Measurements from ENCODE around the gene DPP8.
"Not testable (repeated sequence)": the region's sequence is repeated elsewhere in the genome, so short reads cannot be mapped to it uniquely, and the experiment has no call there.

DPP8 gene

GRCh38 chr15:65410036-65410435 is 107.5 kb downstream of the DPP8 start:
- H3K27ac Mint-ChIP-seq: no peak overlapping the region
- H3K9me3 Mint-ChIP-seq: no peaks in the 10 kb centered on the region

GRCh38 chr15:65409036-65409631 is 108.4 kb downstream of the DPP8 start:
- Mint-ChIP-seq H3K27me3 (ENCODE audit: low read depth) (peaks cover 43% of the 10 kb centered on the region), H3K9me3 (no peaks in the 10 kb centered on the region), H3K4me3 (no peak overlapping the region), H3K27ac (no peak overlapping the region), H3K4me1 (ENCODE audit: low read depth) (peaks cover 1% of the 10 kb centered on the region), H3K36me3 (ENCODE audit: low read depth) (no peaks in the 10 kb centered on the region)

More at GRCh38 chr15:65410036-65410435, 107.5 kb downstream of the DPP8 start:
- Mint-ChIP-seq H3K4me3 (no peak overlapping the region), H3K4me1 (ENCODE audit: low read depth) (peaks cover 1% of the 10 kb centered on the region), H3K36me3 (ENCODE audit: low read depth) (no peaks in the 10 kb centered on the region), H3K27me3 (ENCODE audit: low read depth) (peaks cover 40% of the 10 kb centered on the region)

DNA sequence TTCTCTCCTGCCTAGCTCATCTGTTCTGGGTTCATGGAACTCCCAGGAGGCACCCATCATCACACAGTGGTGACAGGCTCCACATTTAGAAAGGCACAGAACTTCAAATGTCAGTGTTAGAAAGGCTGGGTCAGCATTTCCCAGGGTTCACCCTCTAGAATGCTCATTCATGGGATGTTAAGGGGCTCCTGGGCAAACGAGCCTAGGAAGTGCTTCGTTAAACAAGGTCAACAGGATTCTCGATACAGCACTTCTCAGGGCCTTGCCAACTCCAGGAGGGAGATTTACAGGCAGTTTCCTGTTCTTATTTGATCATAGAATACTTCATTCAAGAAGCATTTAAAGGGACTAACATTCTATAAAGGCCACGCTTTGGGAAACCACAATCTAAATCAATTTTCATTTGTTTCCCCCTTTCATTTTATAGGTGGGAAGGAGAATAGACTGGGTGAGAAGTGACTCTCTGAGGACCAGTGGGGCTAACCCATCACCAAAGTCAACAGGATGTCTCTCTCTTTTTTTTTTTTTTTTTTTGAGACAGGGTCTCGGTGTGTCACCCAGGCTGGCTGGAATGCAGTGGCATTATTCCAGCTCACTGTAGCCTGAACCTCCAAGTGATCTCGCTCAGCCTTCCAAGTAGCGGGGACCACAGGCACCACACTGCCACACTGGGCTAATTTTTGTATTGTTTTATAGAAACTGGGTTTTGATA is 109.0 kb downstream of the DPP8 start:
- Mint-ChIP-seq H3K27ac (no peak overlapping the region), H3K9me3 (no peaks in the 10 kb centered on the region), H3K4me1 (ENCODE audit: low read depth) (peaks cover 1% of the 10 kb centered on the region), H3K27me3 (ENCODE audit: low read depth) (peaks cover 49% of the 10 kb centered on the region), H3K4me3 (no peak overlapping the region), H3K36me3 (ENCODE audit: low read depth) (no peaks in the 10 kb centered on the region)

- Mint-ChIP-seq H3K27ac (no peak overlapping the region), H3K4me3 (no peak overlapping the region), H3K9me3 (no peaks in the 10 kb centered on the region), H3K27me3 (ENCODE audit: low read depth) (peaks cover 47% of the 10 kb centered on the region), H3K4me1 (ENCODE audit: low read depth) (peaks cover 1% of the 10 kb centered on the region), H3K36me3 (ENCODE audit: low read depth) (no peaks in the 10 kb centered on the region)
Measured at GRCh38 chr15:65406424-65407000, 111.0 kb downstream of the DPP8 start.

- Mint-ChIP-seq H3K27me3 (ENCODE audit: low read depth) (peaks cover 48% of the 10 kb centered on the region), H3K4me1 (ENCODE audit: low read depth) (peaks cover 4% of the 10 kb centered on the region), H3K4me3 (no peak overlapping the region), H3K27ac (no peak overlapping the region), H3K9me3 (no peaks in the 10 kb centered on the region), H3K36me3 (ENCODE audit: low read depth) (no peaks in the 10 kb centered on the region)
Measured at GRCh38 chr15:65405791-65406423, 111.6 kb downstream of the DPP8 start.

DNA sequence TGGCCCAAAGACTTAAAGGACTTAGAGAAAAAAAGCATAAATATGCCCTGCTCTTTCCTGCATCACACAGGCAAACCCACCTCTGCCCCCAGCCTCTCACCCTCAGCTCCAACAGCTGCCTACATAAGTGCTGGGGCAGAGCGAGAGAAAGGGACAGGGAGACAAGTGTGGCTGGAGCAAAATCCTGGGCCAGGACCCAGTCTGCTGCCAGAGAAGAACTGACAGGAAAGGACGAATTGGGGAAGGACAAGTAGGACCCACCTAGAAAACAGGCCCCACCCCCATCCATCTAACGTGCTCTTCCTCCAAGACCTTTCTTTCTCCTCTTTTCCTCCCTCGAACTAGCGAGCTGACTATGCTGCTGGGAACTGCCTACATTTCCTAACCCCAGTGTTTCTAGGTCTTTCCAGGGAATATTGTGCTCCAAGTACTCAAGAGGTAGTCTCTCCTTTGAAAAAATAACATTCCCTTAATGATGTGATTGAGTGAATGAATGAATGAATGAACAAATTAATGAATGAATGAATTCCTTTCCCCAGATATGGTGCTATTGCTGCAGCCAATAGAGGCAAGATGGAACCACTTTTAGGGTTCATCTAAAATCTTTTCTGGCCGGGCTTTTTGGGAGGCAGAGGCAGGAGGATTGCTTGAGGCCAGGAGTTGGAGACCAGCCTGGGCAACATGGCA is 113.2 kb downstream of the DPP8 start:
- peaks cover 2% of the 10 kb centered on the region for H3K4me1 Mint-ChIP-seq (ENCODE audit: low read depth)
- H3K9me3 Mint-ChIP-seq: no peaks in the 10 kb centered on the region
- H3K27me3 Mint-ChIP-seq (ENCODE audit: low read depth): peaks cover 52% of the 10 kb centered on the region

GRCh38 chr15:65402961-65403360 is 114.5 kb downstream of the DPP8 start:
- Mint-ChIP-seq H3K36me3 (ENCODE audit: low read depth) (no peaks in the 10 kb centered on the region), H3K4me1 (ENCODE audit: low read depth) (peaks cover 2% of the 10 kb centered on the region), H3K27ac (no peak overlapping the region), H3K27me3 (ENCODE audit: low read depth) (peaks cover 55% of the 10 kb centered on the region), H3K4me3 (no peak overlapping the region), H3K9me3 (no peaks in the 10 kb centered on the region)

More for the DNA sequence above, 113.2 kb downstream of the DPP8 start:
- Mint-ChIP-seq H3K27ac (no peak overlapping the region), H3K36me3 (ENCODE audit: low read depth) (no peaks in the 10 kb centered on the region), H3K4me3 (no peak overlapping the region)

- H3K4me3 Mint-ChIP-seq: no peak overlapping the region
- H3K36me3 Mint-ChIP-seq (ENCODE audit: low read depth): no peaks in the 10 kb centered on the region
- H3K27ac Mint-ChIP-seq: no peak overlapping the region
- no peaks in the 10 kb centered on the region for H3K9me3 Mint-ChIP-seq
- H3K27me3 Mint-ChIP-seq (ENCODE audit: low read depth): peaks cover 61% of the 10 kb centered on the region
- H3K4me1 Mint-ChIP-seq (ENCODE audit: low read depth): peaks cover 2% of the 10 kb centered on the region
Measured at GRCh38 chr15:65401611-65402240, 115.8 kb downstream of the DPP8 start.

- H3K9me3 Mint-ChIP-seq: no peaks in the 10 kb centered on the region
- no peaks in the 10 kb centered on the region for H3K36me3 Mint-ChIP-seq (ENCODE audit: low read depth)
- H3K27me3 Mint-ChIP-seq (ENCODE audit: low read depth): peaks cover 63% of the 10 kb centered on the region
- no peak overlapping the region for H3K27ac Mint-ChIP-seq
- H3K4me3 Mint-ChIP-seq: no peak overlapping the region
- peaks cover 5% of the 10 kb centered on the region for H3K4me1 Mint-ChIP-seq (ENCODE audit: low read depth)
Measured at GRCh38 chr15:65400760-65401610, 116.5 kb downstream of the DPP8 start.

- no peak overlapping the region for H3K27ac Mint-ChIP-seq
- H3K27me3 Mint-ChIP-seq (ENCODE audit: low read depth): peaks cover 69% of the 10 kb centered on the region
- no peak overlapping the region for H3K4me3 Mint-ChIP-seq
- H3K9me3 Mint-ChIP-seq: no peaks in the 10 kb centered on the region
- no peaks in the 10 kb centered on the region for H3K36me3 Mint-ChIP-seq (ENCODE audit: low read depth)
- H3K4me1 Mint-ChIP-seq (ENCODE audit: low read depth): peaks cover 5% of the 10 kb centered on the region
Measured at GRCh38 chr15:65399997-65400396, 117.5 kb downstream of the DPP8 start.

DNA sequence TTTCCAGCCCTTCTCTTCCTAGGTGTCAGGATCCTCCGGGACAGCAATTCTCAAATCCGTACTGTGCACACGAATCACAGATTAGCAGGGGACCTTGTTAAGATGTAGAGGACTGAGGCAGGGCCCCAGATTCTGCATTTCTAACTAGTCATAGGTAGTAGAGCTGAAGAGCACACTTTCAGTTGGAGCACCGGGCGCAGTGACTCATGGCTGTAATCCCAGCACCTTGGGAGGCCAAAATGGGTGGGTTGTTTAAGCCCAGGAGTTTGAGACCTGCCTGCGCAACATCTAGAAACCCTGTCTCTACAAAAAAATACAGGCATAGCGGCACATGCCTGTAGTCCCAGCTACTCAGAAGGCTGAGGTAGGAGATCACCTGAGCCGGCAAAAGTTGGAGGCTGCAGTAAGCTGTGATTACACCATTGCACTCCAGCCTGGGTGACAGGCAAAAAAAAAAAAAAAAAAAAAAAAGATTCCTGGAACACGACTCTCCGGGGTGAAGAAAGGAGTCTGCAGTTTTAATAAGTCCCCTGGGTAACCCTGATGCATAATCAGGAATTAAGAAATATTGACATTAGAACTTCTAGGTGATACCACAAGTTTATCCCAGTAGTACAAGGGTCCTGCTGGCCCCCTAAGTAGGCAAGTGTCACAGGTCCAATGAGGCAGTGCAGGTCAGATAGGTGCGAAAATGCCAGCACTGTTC is 118.3 kb downstream of the DPP8 start:
- Mint-ChIP-seq H3K4me1 (ENCODE audit: low read depth) (peaks cover 5% of the 10 kb centered on the region), H3K27me3 (ENCODE audit: low read depth) (peaks cover 72% of the 10 kb centered on the region), H3K9me3 (no peaks in the 10 kb centered on the region), H3K36me3 (ENCODE audit: low read depth) (no peaks in the 10 kb centered on the region), H3K4me3 (no peak overlapping the region), H3K27ac (no peak overlapping the region)

- not testable (repeated sequence) for H3K9me3 Mint-ChIP-seq; H3K27ac Mint-ChIP-seq; H3K36me3 Mint-ChIP-seq (ENCODE audit: low read depth); H3K4me3 Mint-ChIP-seq; H3K4me1 Mint-ChIP-seq (ENCODE audit: low read depth)
- H3K27me3 Mint-ChIP-seq (ENCODE audit: low read depth): peaks cover 73% of the 10 kb centered on the region
Measured at GRCh38 chr15:65398486-65398885, 119.0 kb downstream of the DPP8 start.

DNA sequence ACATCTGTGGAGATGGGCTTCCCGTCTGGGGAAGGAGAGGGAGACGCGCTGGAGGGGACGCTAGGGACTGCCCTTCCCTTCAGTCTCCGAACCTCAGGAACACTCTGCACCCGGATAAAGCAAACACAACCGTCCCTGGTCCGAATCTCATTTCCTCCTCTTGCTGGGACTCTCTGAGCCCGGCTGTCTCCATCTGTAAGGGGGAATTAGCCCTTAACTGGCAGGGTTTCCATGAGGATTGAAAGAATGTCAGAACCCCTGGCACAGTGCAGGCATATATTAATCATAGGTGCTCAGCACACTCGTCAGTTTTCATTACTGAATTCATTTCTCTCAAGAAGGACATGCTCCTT is 120.5 kb downstream of the DPP8 start:
- Mint-ChIP-seq H3K27ac (no peak overlapping the region), H3K4me3 (no peak overlapping the region), H3K27me3 (ENCODE audit: low read depth) (peaks cover 79% of the 10 kb centered on the region), H3K9me3 (no peaks in the 10 kb centered on the region), H3K36me3 (ENCODE audit: low read depth) (no peaks in the 10 kb centered on the region), H3K4me1 (ENCODE audit: low read depth) (peaks cover 5% of the 10 kb centered on the region)

Measured in T-helper 1 cell treated with Interleukin-12 subunit alpha and Interleukin-12 subunit beta and Interleukin-4 antibody, amounts not matched to agents 30 μg/mL and 1 μg/mL, for 36 hours (primary cell).